ENCODE data around the gene MEGF6. TPM values are rescaled to one million over a fixed set of nuclear protein-coding genes. Genes with fewer than 3 reads are reported as not detected.

Gene MEGF6
- total and polyA plus RNA-seq, 4 donors: 17.7 to 54.2 (median 48.2) TPM

- peaks cover 0 to 21% (median 6%) of the 10 kb centered on the region in 5 donors for H3K4me1 ChIP-seq (ENCODE audit: control insufficient read depth in 5 of 5, insufficient read depth in 5 of 5, low read length in 5 of 5)
- H3K9me3 ChIP-seq (ENCODE audit: control insufficient read depth in 4 of 4, insufficient read depth in 3 of 4, low read length in 3 of 4): peaks cover 0 to 2% (median 0%) of the 10 kb centered on the region in 4 donors
- DNase-seq (no peak), ATAC-seq (ENCODE audit: insufficient read depth, low FRiP score) (no peak)
- TF ChIP-seq CTCF (IDR thresholded peaks at IDR 0.05; ENCODE audit: control extremely low read depth, extremely low read depth): no peak
- H3K27me3 ChIP-seq (ENCODE audit: control insufficient read depth in 3 of 3, insufficient read depth in 3 of 3, low read length in 2 of 3): peaks cover 16 to 42% (median 23%) of the 10 kb centered on the region in 3 donors
- H3K4me3 ChIP-seq: no peak overlapping the region
- peaks cover 4 to 8% (median 7%) of the 10 kb centered on the region in 4 donors for H3K36me3 ChIP-seq (ENCODE audit: control insufficient read depth in 4 of 4, insufficient read depth in 4 of 4, low read length in 4 of 4)
- H3K27ac ChIP-seq (ENCODE audit: low read depth in 1 of 2, low read length in 1 of 2): no peak overlapping the region
- WGBS, 2 donors: 10 to 14% methylated on average over 29 to 50 of the region's 50 CpGs
- H3K9ac ChIP-seq (ENCODE audit: insufficient read depth in 1 of 2, low read length in 2 of 2): no peak overlapping the region
These were observed 39.1 kb upstream of the MEGF6 start for GRCh38 chr1:3650248-3651025.

DNA sequence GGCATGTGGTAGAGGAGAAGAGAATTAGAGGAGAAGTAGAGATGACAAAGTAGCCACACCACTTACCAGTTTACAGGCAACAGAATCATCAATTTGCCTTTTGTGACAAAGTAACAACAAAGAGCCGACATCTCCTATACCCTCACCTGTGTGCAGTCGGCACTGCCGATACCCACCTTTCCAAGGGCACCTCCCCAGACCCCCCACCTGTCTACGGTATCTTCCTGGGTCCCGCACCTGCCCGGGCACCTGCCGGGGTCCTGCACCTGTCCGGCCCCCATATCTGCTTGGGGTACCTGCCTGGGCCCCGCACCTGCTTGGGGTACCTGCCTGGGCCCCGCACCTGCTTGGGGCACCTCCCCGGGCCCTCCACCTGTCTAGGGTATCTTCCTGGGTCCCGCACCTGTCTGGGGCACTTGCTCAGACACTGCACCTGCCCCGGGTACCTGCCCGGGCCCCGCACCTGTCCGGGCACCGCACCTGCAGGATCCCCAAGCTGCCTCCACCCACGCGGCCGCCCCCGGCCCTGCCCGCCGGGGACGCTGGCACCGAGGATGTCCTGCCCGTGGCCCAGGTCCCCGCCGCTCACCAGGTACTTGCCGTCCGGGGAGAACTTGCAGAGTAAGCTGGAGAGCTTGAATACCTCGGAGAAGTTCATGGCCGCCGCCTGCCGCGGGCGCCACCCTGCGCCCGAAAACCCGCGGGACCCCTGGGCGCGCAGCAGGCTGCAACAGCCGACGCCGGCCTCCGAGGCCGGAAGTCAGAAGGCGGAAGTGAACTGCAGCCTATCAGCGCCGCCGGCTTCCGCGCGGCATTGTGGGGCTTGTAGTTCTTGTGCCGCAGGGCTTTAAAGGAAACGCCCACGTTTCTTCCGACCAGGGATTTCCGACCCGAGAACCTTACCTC is 38.3 kb upstream of the MEGF6 start, which contains the start of gene WRAP73:
TSS of gene WRAP73 (minus strand) at position 762 of the 906 bp plus-strand sequence. CDS start at position 658, 104 bp downstream.
- no peak within 1 kb of the TSS for H3K27ac ChIP-seq (ENCODE audit: low read depth in 1 of 2, low read length in 1 of 2)

DNA sequence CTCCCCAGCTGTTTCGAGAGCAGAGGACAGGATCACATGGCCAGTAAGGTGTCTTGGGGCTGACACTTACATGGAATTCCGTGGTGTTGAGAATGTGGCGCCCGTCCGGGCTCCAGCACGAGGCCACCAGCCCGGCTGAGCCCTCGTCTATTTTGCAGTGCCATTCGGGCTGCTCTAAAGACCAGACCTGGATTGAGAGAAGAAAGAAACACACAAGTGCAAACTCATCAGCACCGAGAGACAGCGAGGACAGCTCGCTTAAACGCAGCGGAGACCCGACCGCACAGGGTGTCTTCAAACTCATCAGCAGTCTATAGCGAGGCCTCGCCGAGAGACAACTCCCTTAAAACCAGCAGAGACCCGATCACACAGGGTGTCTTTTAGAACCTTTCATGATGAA is 35.3 kb upstream of the MEGF6 start:
- H3K36me3 ChIP-seq (ENCODE audit: control insufficient read depth in 4 of 4, insufficient read depth in 4 of 4, low read length in 4 of 4): peaks cover 4 to 25% (median 9%) of the 10 kb centered on the region in 4 donors
- DNase-seq: no peak

More for the DNA sequence above, 38.3 kb upstream of the MEGF6 start, which contains the start of gene WRAP73:
- Histone ChIP-seq H3K4me3 (peak within 1 kb of the TSS; percentile 98), H3K4me1 (ENCODE audit: control insufficient read depth in 5 of 5, insufficient read depth in 5 of 5, low read length in 5 of 5) (peaks cover 0 to 21% (median 6%) of the 10 kb centered on the region in 5 donors), H3K27me3 (ENCODE audit: control insufficient read depth in 3 of 3, insufficient read depth in 3 of 3, low read length in 2 of 3) (peaks cover 16 to 34% (median 19%) of the 10 kb centered on the region in 3 donors), H3K36me3 (ENCODE audit: control insufficient read depth in 4 of 4, insufficient read depth in 4 of 4, low read length in 4 of 4) (peaks cover 4 to 15% (median 7%) of the 10 kb centered on the region in 4 donors), H3K9ac (ENCODE audit: insufficient read depth in 1 of 2, low read length in 2 of 2) (no peak within 1 kb of the TSS), H3K9me3 (ENCODE audit: control insufficient read depth in 4 of 4, insufficient read depth in 3 of 4, low read length in 3 of 4) (peaks cover 0 to 2% (median 0%) of the 10 kb centered on the region in 4 donors)
- ATAC-seq (ENCODE audit: insufficient read depth, low FRiP score) (peak; percentile 94), DNase-seq (peak; percentile 91 to 94 (median 91))
- TF ChIP-seq CTCF (IDR thresholded peaks at IDR 0.05; ENCODE audit: control extremely low read depth, extremely low read depth): no peak
- WGBS, 2 donors: 1 to 3% methylated on average over 60 of the region's 60 CpGs

More for the DNA sequence above, 35.3 kb upstream of the MEGF6 start:
- no peak for ATAC-seq (ENCODE audit: insufficient read depth, low FRiP score)
- peaks cover 0 to 12% (median 6%) of the 10 kb centered on the region in 5 donors for H3K4me1 ChIP-seq (ENCODE audit: control insufficient read depth in 5 of 5, insufficient read depth in 5 of 5, low read length in 5 of 5)
- WGBS, 2 donors: 94 to 96% methylated on average over 20 of the region's 20 CpGs
- H3K9me3 ChIP-seq (ENCODE audit: control insufficient read depth in 4 of 4, insufficient read depth in 3 of 4, low read length in 3 of 4): peaks cover 0 to 2% (median 0%) of the 10 kb centered on the region in 4 donors
- H3K9ac ChIP-seq (ENCODE audit: insufficient read depth in 1 of 2, low read length in 2 of 2): no peak overlapping the region
- H3K4me3 ChIP-seq: no peak overlapping the region
- H3K27ac ChIP-seq (ENCODE audit: low read depth in 1 of 2, low read length in 1 of 2): no peak overlapping the region
- no peak for TF ChIP-seq CTCF (IDR thresholded peaks at IDR 0.05; ENCODE audit: control extremely low read depth, extremely low read depth)
- H3K27me3 ChIP-seq (ENCODE audit: control insufficient read depth in 3 of 3, insufficient read depth in 3 of 3, low read length in 2 of 3): peaks cover 0 to 15% (median 5%) of the 10 kb centered on the region in 3 donors
